Kidney glomerular epithelial cell (primary cell): ENCODE measurements around the gene CGNL1.

ENCODE experiments used
- DNase-seq: peaks from one replicate; lab custom pipeline; 2025; lab: John Stamatoyannopoulos, UW

The CGNL1 gene

GRCh38 chr15:57375827-57376695, at the start of gene CGNL1:
Gene CGNL1, plus strand, starts transcription at chr15:57376505. Its CDS starts 61,495 bp downstream, at chr15:57438000.
- DNase-seq: no peak

- peak; percentile 24 for DNase-seq
Measured at GRCh38 chr15:57327985-57328471, 48.3 kb upstream of the CGNL1 start.

- DNase-seq: no peak
Measured at GRCh38 chr15:57328479-57328878, 47.8 kb upstream of the CGNL1 start.

- no peak for DNase-seq
Measured at GRCh38 chr15:57328897-57329296, 47.4 kb upstream of the CGNL1 start.

GRCh38 chr15:57329582-57330367, 46.5 kb upstream of the CGNL1 start:
- DNase-seq: peak; percentile 26

- no peak for DNase-seq
Measured at GRCh38 chr15:57330619-57331340, 45.5 kb upstream of the CGNL1 start.

GRCh38 chr15:57332326-57332725, 44.0 kb upstream of the CGNL1 start:
- no peak for DNase-seq

GRCh38 chr15:57333487-57333886, 42.8 kb upstream of the CGNL1 start:
- peak; percentile 40 for DNase-seq

- no peak for DNase-seq
Measured at GRCh38 chr15:57334257-57334656, 42.0 kb upstream of the CGNL1 start.

GRCh38 chr15:57335293-57335715, 41.0 kb upstream of the CGNL1 start:
- no peak for DNase-seq

- DNase-seq: no peak
Measured at GRCh38 chr15:57335719-57336118, 40.6 kb upstream of the CGNL1 start.

GRCh38 chr15:57337868-57338411, 38.4 kb upstream of the CGNL1 start:
- no peak for DNase-seq

GRCh38 chr15:57339321-57339720, 37.0 kb upstream of the CGNL1 start:
- no peak for DNase-seq

- peak; percentile 57 for DNase-seq
Measured at GRCh38 chr15:57340682-57341259, 35.5 kb upstream of the CGNL1 start.

- DNase-seq: no peak
Measured at GRCh38 chr15:57343048-57343447, 33.3 kb upstream of the CGNL1 start.

GRCh38 chr15:57343498-57343897, 32.8 kb upstream of the CGNL1 start:
- no peak for DNase-seq

- DNase-seq: no peak
Measured at GRCh38 chr15:57344282-57344681, 32.0 kb upstream of the CGNL1 start.

- DNase-seq: no peak
Measured at GRCh38 chr15:57345584-57345983, 30.7 kb upstream of the CGNL1 start.

- DNase-seq: no peak
Measured at GRCh38 chr15:57348081-57348480, 28.2 kb upstream of the CGNL1 start.

- DNase-seq: no peak
Measured at GRCh38 chr15:57352535-57353316, 23.6 kb upstream of the CGNL1 start.

GRCh38 chr15:57353317-57353804, 22.9 kb upstream of the CGNL1 start:
- DNase-seq: no peak
